Activated naive CD8-positive, alpha-beta T cell (primary cell): ENCODE results near the gene TCP11.

Experiments
- H3K27ac Mint-ChIP-seq: one replicate; pipeline ENCODE4 v1.8.0; 2021; ENCODE audit warnings: mixed read lengths
- H3K27me3 Mint-ChIP-seq: one replicate; pipeline ENCODE4 v1.8.0; 2021; ENCODE audit warnings: mixed read lengths
- H3K36me3 Mint-ChIP-seq: one replicate; pipeline ENCODE4 v1.8.0; 2021; ENCODE audit warnings: mixed read lengths
- H3K4me1 Mint-ChIP-seq: one replicate; pipeline ENCODE4 v1.8.0; 2021; ENCODE audit warnings: low read depth, mixed read lengths
- H3K4me3 Mint-ChIP-seq: one replicate; pipeline ENCODE4 v1.8.0; 2021; ENCODE audit warnings: mild to moderate bottlenecking, mixed read lengths
- H3K9me3 Mint-ChIP-seq: one replicate; pipeline ENCODE4 v1.8.0; 2021; ENCODE audit warnings: low read depth, mixed read lengths

TCP11 gene

DNA sequence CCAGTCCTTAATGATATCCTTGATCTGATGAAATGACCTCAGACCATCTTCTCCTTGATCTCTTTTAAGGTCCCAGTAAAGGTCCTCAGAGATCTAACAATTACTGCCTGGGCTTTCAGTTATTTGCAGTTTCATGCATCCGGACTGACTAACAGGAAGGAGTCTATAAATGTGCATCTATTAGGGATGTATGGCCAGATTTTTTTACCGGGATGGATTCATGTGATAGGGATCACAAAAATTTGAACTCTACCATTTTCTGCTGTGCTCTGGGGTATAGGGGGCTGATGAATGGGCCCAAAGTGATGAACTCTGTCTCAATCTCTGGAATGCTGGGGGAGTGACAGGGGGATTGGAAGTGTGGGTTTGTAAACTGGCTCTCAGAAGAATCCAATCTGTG, 36.5 kb upstream of the TCP11 start:
- H3K9me3 Mint-ChIP-seq, result no peaks in the 10 kb centered on the region
- H3K27me3 Mint-ChIP-seq, result peaks cover 5% of the 10 kb centered on the region
- H3K4me3 Mint-ChIP-seq, result no peak overlapping the region
- peaks cover 3% of the 10 kb centered on the region for H3K36me3 Mint-ChIP-seq
- no peaks in the 10 kb centered on the region for H3K4me1 Mint-ChIP-seq
- no peak overlapping the region for H3K27ac Mint-ChIP-seq

DNA sequence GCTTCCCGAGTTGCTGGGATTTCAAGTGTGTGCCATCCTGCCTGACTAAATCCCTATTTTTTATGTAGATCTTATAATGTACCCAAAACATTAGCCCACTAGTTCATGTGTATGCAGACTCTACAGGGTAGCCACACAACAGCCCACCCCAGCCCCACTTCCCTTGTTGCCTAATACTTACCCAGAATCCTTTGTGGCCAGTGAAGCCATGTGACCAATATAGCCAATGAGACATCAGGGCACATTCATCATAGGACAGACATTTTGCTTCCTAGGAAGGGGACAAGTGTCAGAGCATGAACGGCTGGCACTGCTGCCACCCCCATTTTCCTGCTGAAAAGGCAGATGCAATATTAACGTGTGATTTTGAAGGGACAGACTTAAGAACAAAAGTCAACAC, 36.0 kb upstream of the TCP11 start:
- peaks cover 5% of the 10 kb centered on the region for H3K27me3 Mint-ChIP-seq
- no peaks in the 10 kb centered on the region for H3K4me1 Mint-ChIP-seq
- peaks cover 3% of the 10 kb centered on the region for H3K36me3 Mint-ChIP-seq
- H3K9me3 Mint-ChIP-seq, result no peaks in the 10 kb centered on the region
- no peak overlapping the region for H3K4me3 Mint-ChIP-seq
- H3K27ac Mint-ChIP-seq, result no peak overlapping the region

DNA sequence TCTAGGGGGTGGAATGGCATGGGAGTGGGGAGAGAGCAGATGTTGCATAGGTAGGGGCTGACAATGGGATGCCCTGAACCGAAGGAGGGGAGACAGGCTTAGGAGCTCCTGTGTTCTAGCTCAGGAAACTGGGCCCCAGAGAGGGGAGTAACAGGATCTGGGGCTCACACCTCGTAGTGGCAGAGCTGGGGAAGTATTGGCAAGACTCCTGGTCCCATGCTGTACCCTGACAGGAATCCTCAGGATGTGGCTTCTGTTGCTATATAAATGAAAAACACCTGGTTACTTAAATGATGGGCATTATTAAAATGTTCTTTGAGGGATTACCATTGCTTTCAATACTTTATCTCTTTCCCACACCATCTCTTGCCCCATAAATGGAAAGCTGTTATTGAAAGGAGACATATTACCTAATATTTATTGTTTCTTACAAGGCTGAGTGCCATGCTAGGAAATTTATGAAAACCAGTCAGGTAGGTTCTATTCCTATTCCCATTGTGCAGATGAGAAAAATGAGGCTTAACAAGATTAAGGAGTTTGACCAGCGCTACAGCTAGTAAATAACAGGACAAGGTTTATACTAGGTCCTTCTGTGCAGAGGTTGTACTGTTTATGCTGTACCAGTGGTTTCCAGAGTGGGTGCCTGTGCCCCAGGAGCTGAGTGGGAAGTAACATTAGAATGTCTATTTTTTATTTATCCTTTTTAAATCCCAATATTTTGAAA, 35.3 kb upstream of the TCP11 start:
- Mint-ChIP-seq H3K36me3 (peaks cover 3% of the 10 kb centered on the region), H3K27me3 (peaks cover 5% of the 10 kb centered on the region), H3K4me3 (no peak overlapping the region), H3K27ac (no peak overlapping the region), H3K4me1 (no peaks in the 10 kb centered on the region), H3K9me3 (no peaks in the 10 kb centered on the region)

DNA sequence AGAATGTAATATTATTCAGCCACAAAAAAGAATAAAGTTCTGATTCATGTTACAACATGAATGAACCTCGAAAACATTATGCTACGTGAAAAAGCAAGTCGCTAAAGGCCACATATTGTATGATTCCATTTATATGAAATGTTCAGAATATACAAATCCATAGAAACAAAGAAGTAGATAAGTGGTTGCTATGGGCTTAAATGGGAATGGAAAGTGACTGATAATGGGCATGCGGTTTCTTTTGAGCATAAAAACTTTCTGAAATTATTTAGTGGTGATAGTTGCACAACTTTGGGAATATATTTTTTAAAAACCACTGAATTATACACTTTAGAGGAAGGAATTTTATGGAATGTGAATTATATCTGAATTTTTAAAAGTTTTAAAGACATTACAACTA, 33.4 kb upstream of the TCP11 start:
- Mint-ChIP-seq H3K27ac (no peak overlapping the region), H3K27me3 (peaks cover 5% of the 10 kb centered on the region), H3K9me3 (peaks cover 1% of the 10 kb centered on the region), H3K36me3 (peaks cover 3% of the 10 kb centered on the region), H3K4me3 (no peak overlapping the region), H3K4me1 (no peaks in the 10 kb centered on the region)

DNA sequence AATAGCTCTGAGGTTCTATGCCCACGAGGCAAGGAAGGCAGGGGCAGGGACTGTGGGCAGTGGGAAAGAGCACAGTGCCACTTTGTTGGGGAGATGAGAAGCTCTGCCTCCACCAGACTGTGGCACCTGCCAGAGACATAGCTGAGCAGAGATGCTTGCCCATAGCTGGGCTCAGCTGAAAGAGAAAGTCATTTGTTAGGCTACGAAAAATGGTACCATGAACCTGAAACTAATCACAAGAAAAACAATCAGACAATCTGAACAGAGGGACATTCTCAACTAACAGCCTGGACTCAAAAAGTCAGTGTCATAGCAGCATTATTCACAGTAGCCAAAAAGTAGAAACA, 32.9 kb upstream of the TCP11 start:
- no peaks in the 10 kb centered on the region for H3K4me1 Mint-ChIP-seq
- peaks cover 5% of the 10 kb centered on the region for H3K27me3 Mint-ChIP-seq
- peaks cover 4% of the 10 kb centered on the region for H3K9me3 Mint-ChIP-seq
- peaks cover 3% of the 10 kb centered on the region for H3K36me3 Mint-ChIP-seq
- H3K27ac Mint-ChIP-seq, result no peak overlapping the region
- H3K4me3 Mint-ChIP-seq, result no peak overlapping the region

DNA sequence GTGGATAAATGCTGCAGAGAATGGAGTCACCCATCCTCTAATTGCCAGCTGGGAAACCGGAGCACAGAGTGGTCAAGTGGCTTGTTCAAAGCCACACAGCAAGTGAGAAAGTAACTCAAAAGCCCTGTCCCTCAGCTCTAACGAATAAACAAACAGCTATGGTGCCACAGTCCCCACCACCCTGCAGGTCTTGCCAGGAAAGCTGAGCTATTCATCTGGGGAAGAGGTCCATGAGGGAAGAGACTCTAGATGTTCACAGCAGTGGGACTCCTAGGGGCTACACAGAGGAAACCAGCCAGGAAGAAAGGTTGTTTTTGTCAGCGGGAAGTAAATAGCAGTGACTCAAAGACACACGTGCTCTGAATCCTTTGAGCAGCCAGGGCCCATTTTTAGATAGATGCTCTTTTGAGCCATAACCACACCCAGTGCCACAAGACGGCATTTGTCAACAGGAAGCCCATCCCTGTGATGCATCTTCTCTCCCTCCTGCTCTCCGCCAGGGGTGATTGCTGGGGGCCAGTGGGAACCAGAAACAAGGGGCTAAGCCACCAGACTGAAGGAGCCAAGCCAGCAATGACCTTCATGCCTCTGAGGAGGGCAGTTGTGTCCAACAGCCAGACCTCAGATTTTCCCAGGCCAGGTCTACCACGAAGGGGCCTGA, 32.4 kb upstream of the TCP11 start:
- Mint-ChIP-seq H3K4me3 (no peak overlapping the region), H3K27me3 (peaks cover 5% of the 10 kb centered on the region), H3K9me3 (peaks cover 4% of the 10 kb centered on the region), H3K27ac (no peak overlapping the region), H3K4me1 (no peaks in the 10 kb centered on the region), H3K36me3 (peaks cover 3% of the 10 kb centered on the region)

DNA sequence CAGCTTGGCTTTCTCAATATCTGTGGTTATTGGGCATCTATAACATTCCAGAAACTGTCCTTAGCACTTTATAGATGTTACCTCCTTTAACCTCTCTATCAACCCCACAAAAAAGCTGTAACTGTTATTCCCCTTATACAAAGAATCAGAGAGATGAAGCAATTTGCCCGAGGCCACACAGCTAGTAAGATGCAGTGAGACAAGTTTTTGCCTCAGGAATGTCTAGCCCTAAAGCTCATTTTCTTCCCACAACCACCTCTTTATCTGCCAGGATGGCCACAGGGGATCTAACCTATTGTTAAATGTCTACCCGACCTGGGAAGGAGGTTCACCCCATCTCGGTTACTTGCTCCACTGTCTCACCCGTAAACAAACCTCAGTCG, 31.9 kb upstream of the TCP11 start:
- Mint-ChIP-seq H3K27me3 (peaks cover 5% of the 10 kb centered on the region), H3K36me3 (peaks cover 3% of the 10 kb centered on the region), H3K4me1 (no peaks in the 10 kb centered on the region), H3K27ac (no peak overlapping the region), H3K4me3 (no peak overlapping the region), H3K9me3 (peaks cover 4% of the 10 kb centered on the region)

DNA sequence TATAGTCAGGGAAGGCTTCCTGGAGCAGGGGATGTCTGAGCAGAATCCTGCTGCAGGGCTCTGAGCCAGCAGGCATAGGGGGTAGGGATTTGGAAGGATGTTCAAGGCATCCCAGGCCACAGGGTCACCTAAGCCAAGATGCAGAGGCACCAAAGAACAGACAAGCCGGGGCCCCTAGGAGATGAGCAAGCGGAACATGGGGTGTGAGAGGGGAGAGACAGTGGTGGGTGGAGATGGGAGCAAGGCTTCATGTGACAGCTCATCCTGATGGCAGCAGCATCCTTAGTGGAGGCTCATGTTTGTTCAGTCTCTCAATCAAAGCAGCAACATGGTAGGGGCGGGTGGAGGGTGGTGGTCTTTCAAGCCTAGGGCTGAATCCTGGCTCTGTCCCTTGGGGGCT, 29.8 kb upstream of the TCP11 start:
- Mint-ChIP-seq H3K27me3 (peaks cover 2% of the 10 kb centered on the region), H3K27ac (no peak overlapping the region), H3K4me3 (no peak overlapping the region), H3K9me3 (peaks cover 4% of the 10 kb centered on the region), H3K4me1 (no peaks in the 10 kb centered on the region), H3K36me3 (no peaks in the 10 kb centered on the region)

DNA sequence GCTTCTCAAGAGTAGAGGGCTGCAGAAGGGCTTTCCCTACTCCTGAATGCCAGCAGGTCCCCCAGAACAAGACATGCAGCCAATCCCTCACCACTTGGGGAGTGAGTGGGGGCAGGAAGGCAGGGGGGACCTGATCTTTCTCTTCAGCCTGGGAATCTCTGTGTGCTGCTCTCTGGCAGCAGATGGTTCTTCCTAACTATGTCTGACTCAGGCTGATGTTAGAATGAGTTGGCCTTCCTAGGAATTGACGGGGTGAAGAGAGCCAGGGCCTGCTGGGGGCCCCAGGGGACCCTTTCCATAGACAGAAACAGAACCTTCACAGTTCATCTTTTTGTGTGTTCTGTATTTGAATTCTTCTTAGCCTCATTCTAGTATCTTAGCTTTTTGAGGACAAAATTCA, 29.0 kb upstream of the TCP11 start:
- Mint-ChIP-seq H3K4me1 (no peaks in the 10 kb centered on the region), H3K36me3 (peaks cover 2% of the 10 kb centered on the region), H3K27ac (no peak overlapping the region), H3K27me3 (peaks cover 2% of the 10 kb centered on the region), H3K4me3 (no peak overlapping the region), H3K9me3 (peaks cover 4% of the 10 kb centered on the region)

DNA sequence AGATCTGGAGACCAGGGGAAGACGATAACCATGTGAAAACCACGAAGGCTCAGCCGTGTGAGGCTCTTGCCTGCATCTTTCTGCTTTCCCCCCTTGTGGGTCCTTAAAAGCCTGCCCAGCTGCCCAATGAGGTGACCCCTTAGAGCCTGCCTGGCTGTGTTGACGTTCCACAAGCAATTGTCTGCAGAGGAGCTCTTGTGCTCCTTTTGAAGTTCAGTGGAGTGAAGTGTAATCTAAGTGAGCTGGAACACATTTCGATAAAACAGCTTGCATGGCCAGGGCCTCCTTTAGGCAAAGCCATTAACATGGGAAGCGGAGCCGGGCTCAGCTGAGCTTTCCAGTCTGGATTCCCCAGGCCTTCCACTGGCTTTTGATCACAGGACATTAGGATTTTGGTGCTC, 27.3 kb upstream of the TCP11 start:
- Mint-ChIP-seq H3K4me1 (no peaks in the 10 kb centered on the region), H3K36me3 (peaks cover 2% of the 10 kb centered on the region), H3K27ac (no peak overlapping the region), H3K9me3 (peaks cover 4% of the 10 kb centered on the region), H3K4me3 (no peak overlapping the region), H3K27me3 (peaks cover 8% of the 10 kb centered on the region)

DNA sequence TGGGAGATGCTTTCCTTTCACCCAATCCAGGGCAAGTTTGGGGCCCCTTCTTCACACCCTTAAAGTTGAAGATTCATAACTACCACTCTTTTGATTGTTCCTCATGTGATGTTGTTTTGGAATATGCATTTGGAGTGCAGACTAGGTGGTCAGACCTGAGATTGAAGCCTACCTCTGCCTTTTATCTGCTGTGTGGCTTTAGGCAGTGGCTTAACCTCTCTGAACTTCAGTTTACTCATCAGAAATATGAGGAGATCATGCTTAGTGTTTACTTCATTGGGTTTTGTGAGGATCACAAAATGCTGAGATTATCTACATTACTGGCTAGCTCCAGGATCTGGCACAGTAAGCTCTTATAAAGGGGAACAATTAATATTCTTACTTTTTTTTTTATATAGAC, 26.4 kb upstream of the TCP11 start:
- H3K9me3 Mint-ChIP-seq, result peaks cover 4% of the 10 kb centered on the region
- peaks cover 2% of the 10 kb centered on the region for H3K36me3 Mint-ChIP-seq
- peaks cover 9% of the 10 kb centered on the region for H3K27me3 Mint-ChIP-seq
- no peaks in the 10 kb centered on the region for H3K4me1 Mint-ChIP-seq
- no peak overlapping the region for H3K27ac Mint-ChIP-seq
- no peak overlapping the region for H3K4me3 Mint-ChIP-seq

DNA sequence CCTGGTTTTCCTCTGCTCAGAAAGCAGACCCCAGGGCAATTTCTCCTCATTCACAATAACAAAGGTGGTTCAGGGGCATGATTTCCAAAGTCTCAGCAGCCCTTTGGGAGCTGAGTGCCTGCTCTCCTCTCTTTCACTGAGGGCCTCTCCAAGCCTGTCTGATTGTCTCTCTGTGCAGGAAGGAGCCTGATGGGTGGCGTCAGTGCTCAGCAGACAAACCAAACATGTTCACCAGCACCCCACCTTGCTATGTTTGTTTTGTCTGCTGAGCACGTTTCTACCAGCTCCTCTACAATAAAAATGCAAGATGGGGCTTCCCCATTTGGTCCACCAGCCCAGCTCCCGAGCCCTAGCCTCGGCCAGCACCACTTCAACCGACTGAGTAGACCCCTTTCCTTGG, 25.4 kb upstream of the TCP11 start:
- peaks cover 4% of the 10 kb centered on the region for H3K9me3 Mint-ChIP-seq
- peaks cover 10% of the 10 kb centered on the region for H3K27me3 Mint-ChIP-seq
- H3K36me3 Mint-ChIP-seq, result peaks cover 2% of the 10 kb centered on the region
- H3K4me3 Mint-ChIP-seq, result no peak overlapping the region
- H3K4me1 Mint-ChIP-seq, result no peaks in the 10 kb centered on the region
- no peak overlapping the region for H3K27ac Mint-ChIP-seq

DNA sequence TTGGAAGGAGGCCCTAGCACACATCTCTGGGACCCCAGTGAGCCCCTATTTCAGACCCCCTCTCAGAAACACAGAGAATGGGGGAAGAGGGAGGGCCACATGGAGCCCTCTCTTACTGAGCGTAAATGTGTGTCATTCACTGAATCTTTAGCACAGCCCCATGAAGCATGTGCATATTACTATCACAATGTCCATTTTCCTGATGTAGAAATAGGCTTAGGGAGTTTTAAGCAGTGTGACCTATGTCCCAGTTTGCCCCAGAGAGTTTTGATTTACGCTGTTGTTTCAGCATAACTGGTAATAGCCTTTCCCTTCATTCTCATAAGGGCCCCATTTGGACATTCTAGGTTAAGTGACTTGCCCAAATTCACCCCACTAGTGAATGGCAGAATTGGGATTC, 25.0 kb upstream of the TCP11 start:
- no peak overlapping the region for H3K4me3 Mint-ChIP-seq
- H3K9me3 Mint-ChIP-seq, result peaks cover 4% of the 10 kb centered on the region
- H3K4me1 Mint-ChIP-seq, result no peaks in the 10 kb centered on the region
- H3K36me3 Mint-ChIP-seq, result peaks cover 2% of the 10 kb centered on the region
- peaks cover 10% of the 10 kb centered on the region for H3K27me3 Mint-ChIP-seq
- no peak overlapping the region for H3K27ac Mint-ChIP-seq

DNA sequence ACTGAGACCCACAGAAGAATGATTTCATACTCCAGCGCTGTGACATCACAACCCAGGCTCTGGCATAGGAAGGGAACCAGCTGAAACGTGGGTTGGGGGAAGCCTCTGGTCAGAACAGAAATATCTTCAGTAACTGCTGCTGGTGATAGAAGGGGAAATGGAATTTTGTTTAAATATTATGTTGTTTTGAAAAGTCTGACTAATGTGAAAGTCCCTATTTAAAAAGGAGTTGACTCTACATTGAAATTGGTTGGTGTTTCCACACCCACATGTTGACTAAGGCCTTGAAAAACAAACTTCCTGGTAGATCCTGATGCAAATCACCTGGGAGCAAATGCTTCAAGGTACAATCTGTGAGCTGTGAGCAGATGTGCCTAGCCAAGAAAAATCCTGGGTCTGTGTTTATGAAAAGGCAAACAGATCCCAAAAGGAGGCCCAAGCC, 24.5 kb upstream of the TCP11 start:
- no peak overlapping the region for H3K4me3 Mint-ChIP-seq
- peaks cover 4% of the 10 kb centered on the region for H3K9me3 Mint-ChIP-seq
- H3K4me1 Mint-ChIP-seq, result no peaks in the 10 kb centered on the region
- H3K27ac Mint-ChIP-seq, result no peak overlapping the region
- H3K27me3 Mint-ChIP-seq, result peaks cover 10% of the 10 kb centered on the region
- peaks cover 2% of the 10 kb centered on the region for H3K36me3 Mint-ChIP-seq

DNA sequence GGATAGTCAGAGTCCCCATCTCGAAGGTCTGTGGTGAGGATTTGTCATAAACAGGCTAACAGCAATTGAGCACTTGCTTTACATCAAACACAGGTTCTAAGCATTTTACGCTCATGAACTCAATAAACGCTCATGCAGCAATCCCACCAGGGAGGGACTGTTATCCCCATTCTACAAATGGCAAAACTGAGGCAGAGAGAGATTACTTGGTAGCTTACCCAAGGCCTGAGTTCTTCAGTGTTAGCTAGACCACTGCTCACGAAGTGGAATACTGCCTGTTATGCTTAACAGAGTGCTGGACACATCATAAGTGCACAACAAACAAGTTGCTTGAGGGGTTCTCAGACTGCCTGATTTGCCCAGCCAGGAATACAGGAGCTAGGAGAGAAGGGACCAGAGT, 23.7 kb upstream of the TCP11 start:
- Mint-ChIP-seq H3K4me1 (no peaks in the 10 kb centered on the region), H3K4me3 (no peak overlapping the region), H3K9me3 (peaks cover 4% of the 10 kb centered on the region), H3K27ac (no peak overlapping the region), H3K27me3 (peaks cover 10% of the 10 kb centered on the region), H3K36me3 (peaks cover 2% of the 10 kb centered on the region)

DNA sequence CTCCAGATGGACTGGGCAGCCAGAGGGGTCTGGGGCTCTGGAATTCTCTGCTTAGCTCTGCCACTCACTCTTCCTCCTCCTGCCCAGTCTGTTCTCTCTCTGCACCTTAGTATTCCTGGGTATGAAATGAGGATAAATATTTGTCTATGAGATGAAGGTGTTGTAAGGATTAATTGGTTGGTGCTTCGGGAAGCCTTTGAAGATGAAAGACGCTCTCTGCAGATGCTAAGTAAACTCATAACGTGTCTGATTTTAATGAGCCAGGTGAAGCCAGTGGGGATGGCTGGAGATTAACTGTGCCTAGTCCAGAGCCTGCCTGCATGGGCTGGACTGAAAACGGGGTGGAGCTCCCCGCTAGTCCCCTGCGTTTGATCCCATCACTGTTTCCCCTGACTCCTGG, 23.1 kb upstream of the TCP11 start:
- Mint-ChIP-seq H3K4me3 (no peak overlapping the region), H3K9me3 (peaks cover under 1% of the 10 kb centered on the region), H3K27ac (no peak overlapping the region), H3K36me3 (peaks cover 2% of the 10 kb centered on the region), H3K4me1 (no peaks in the 10 kb centered on the region), H3K27me3 (peaks cover 11% of the 10 kb centered on the region)
